NCI-H526 treated with DMSO at 0.1 percent for 48 hours (cell line): Measurements from ENCODE around the gene TMCO5A.
A peak's percentile ranks its signal among the peaks of the same experiment; 100 is the strongest.

ENCODE experiments used
- DNase-seq: peaks from one replicate; lab custom pipeline; 2025; lab: John Stamatoyannopoulos, UW

TMCO5A gene

DNA sequence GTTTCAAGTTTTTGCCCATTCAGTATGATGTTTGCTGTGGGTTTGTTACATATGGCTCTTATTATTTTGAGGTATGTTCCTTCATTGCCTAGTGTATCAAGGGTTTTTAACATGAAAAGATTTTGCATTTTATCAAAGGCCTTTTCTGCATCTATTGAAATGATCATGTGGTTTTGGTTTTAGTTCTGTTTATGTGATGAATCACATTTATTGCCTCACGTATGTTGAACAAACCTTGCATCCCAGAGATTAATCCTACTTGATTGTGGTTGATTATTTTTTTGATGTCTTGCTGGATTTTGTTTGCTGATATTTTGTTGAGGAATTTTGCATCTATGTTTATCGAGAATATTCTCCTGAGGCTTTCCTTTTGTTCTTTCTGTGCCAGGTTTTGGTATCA is 39.4 kb downstream of the TMCO5A start:
- no peak for DNase-seq

DNA sequence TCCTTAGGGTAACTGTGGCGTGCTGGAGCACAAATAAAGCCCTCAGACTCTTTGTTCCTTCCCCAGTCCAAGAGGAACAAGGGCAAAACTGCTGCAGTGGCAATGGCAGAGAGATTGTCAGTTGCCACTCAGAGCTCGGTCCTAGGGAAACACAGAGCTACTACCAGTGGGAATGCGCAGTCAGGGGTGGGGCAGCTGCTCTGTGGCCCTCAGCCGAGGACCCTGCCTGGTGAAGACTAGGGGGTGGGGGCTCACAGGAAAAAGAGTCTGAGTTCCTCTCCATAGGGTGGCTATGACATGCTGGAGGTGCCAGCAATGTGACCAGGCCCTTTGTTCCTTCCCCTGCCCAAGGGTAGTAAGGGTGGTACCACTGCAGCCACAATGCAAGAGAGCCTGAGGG is 43.8 kb downstream of the TMCO5A start:
- DNase-seq: no peak

DNA sequence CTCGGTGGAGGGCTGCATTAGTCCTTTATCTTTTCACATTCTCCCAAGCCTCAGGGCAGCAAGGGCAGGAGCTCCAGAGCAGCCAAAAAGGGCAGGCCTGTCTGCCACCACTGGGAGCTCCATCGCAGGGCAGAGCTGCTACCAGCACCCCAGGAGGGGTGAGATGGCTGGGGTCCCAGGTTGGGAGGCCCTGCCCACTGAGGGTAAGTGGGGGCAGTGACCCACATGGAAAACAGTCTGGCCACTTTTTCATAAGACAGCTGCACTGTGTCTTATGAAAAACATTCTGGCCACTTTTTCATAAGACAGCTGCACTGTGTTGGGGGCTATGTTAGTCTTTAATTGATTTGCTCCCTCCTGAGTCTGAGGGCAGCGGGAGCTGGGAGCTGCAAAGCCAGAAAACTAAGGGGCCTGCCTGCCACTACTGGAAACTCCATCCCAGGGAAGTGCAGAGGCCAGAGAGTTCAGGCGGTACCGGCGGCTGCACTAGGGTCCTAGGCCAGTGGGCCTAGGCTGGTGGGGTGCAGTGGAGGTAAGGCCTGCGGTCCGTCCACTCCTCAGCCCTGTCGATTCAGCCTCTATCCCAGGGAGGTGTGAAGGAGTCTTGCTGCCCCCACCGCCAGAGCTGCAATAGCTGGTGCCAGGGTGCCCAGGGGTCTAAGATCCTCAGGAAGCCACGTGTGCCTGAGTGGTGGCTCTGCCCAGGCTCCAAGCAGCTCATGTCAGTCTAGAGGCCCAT is 45.4 kb downstream of the TMCO5A start:
- no peak for DNase-seq

DNA sequence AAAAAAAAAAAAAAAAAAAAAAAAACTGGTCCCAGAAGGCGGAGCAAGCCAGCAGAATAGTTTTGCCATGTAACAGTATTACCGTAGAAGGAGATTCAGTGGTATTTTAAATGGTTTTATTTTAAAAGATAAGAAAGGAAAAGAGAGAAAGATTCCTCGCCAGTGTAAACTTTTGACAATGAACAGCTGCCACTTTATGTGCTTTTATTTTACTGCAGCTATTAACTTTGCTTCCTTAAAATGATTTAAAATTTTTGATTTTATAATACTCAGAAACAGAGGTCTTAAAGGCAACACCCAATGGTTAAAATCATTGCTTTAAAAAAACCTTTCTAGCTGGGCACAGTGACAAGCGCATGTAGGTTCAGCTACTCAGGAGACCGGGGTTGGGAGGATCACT is 46.8 kb downstream of the TMCO5A start:
- DNase-seq: no peak

DNA sequence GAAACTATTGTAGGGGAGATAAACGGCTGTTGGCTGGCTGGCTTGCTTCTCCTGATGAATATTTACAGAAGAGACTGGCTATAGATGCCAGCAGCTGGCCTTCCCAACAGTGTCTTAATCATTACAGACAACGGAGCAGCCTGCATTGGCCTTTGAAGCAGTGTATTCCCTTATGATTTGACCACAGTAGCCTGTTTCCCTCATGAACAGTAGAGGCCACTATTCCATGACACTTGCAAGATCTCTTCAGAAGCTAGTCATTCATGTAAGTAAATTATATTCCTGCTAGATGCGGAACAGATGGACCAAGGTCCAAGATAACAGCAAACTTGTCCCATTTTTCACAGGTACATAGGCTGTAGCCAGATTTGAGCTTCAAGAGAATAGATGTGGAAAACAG is 47.3 kb downstream of the TMCO5A start:
- peak; percentile 9 for DNase-seq

DNA sequence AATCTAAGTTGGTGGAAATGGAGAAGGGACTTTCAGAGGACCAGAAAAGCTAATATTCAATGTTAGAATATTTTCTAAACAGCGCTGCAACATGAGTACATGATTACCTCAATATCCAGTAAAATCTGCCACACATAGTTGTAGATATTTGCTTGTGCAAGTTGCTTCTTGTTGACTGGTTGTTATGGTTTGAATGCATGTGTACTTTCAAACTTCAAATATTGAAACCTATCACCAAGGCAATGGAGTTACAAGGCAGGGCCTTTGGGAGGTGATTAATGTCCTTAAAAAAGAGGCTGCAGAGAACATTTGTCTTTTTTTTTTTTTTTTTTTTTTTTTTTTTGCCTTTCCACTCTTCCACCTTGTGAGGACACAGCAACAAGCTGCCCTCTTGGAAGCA is 49.9 kb downstream of the TMCO5A start:
- DNase-seq: no peak

DNA sequence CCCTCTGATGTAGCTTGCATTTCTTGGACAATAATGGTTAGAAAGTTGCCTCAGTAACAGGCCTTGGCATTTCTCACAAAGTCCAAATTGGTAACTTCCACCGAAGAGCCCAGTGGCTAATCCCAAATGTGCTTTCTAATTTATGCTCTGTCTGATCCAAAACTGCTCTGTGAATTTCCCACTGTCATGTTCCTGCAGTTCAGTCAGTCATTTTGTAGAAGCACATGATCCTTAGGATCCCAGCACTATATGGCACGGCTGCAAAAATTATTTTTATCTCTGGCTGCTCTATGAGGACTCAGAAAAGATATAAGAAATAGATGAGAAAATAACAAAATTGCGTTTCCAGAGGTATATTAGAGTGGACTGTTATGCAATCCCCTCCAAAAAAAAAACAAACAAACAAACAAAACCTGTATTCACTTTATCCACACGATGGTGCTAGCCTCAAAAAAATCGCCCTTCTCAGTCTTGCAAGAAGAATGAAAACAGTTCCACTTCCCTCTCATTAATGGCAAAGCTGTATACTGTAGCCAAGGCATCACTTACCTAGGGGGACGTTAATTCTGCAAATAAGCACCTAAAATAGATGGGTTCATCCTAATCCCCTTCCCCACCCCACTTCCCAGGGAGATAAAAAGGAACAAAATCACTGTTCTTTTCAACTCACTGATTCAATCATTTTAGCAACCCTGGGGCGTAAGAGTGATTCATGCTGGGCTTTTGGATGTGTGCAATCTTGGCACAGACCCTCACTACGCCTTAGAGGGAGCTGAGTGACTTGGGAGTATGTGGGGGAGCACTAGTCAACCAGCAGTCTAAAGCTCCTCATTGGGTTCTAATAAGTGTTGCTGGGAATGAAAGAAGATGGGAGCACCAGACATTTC is 61.3 kb downstream of the TMCO5A start:
- DNase-seq: peak; percentile 9
